D721Med (cell line): ENCODE data around the gene COL24A1.
"Not testable (repeated sequence)": the region's sequence is repeated elsewhere in the genome, so short reads cannot be mapped to it uniquely, and the experiment has no call there.

Source experiments
- DNase-seq: peaks from one replicate; pipeline ENCODE4 v3.0.0; 2011; ENCODE audit warnings: low spot score; ENCODE audit not compliant: insufficient read length
- FAIRE-seq: peaks from 2 replicates; lab custom pipeline; 2011; peaks lifted over from hg19 to GRCh38; lab: Jason Lieb, UNC
- CTCF ChIP-seq: IDR thresholded peaks from 2 replicates; pipeline ENCODE4 v1.5.1; 2012; ENCODE audit warnings: mild to moderate bottlenecking, control low read depth; ENCODE audit not compliant: insufficient read depth; ENCODE audit errors: missing control alignments

The COL24A1 gene

DNA sequence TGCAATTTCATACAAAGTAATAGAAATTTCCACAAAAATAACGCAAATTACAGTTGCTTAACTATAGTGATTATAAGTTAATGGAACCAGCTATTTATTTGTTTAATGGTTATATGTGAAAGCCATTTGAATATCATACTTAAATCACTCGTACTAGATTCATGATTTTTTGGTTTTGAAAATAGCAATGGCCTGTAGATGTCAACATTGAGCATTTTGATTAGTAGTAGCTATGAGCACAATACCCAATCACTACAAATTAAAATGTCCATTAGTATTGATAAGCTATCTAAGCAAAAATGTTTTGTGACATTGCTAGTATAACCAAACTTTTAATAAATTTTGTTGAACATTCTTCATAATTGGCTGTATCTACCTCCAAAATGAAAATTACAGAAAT lies 10.0 kb downstream of the COL24A1 start:
- FAIRE-seq (peak; percentile 60), DNase-seq (no peak)
- peak; percentile 21 for TF ChIP-seq CTCF

DNA sequence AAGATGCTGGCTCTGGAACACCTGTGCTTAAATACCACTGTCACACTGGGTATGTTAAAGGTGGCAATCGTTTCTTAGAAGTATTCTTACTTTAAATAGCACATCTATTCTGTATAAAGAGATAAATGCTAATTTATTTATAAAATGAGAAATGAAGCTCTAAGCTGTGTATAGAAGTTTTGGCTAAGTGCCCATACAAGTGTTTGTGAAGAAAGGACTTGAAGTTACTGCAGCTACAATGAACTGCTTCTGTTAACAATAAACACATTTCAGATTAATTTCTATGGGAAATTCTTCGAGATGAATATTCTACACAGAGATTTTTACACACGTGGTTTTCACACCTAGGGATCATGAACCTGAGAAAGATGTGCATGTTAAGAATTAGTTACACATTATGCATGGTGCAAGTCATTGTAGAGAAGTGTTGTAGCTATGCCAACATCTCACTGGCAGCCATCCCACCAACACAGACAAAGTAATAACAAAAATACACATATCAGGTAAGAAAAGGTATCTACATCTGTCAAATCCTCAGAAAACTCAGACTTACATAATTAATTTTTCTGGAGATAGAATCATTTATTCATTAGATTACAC lies 16.2 kb downstream of the COL24A1 start:
- DNase-seq, result no peak
- no peak for TF ChIP-seq CTCF
- no peak for FAIRE-seq

GRCh38 chr1:86138746-86139145 lies 17.8 kb downstream of the COL24A1 start:
- TF ChIP-seq CTCF, result no peak
- FAIRE-seq (no peak), DNase-seq (no peak)

GRCh38 chr1:86137436-86137835 lies 19.1 kb downstream of the COL24A1 start:
- no peak for TF ChIP-seq CTCF
- FAIRE-seq, result no peak
- no peak for DNase-seq

- FAIRE-seq (no peak), DNase-seq (no peak)
- no peak for TF ChIP-seq CTCF
These were observed 37.3 kb downstream of the COL24A1 start for GRCh38 chr1:86119214-86119764.

- TF ChIP-seq CTCF, result no peak
- FAIRE-seq, result no peak
- no peak for DNase-seq
These were observed 41.7 kb downstream of the COL24A1 start for GRCh38 chr1:86114816-86115400.

GRCh38 chr1:86114236-86114635 lies 42.3 kb downstream of the COL24A1 start:
- DNase-seq (no peak), FAIRE-seq (no peak)
- TF ChIP-seq CTCF, result no peak

DNA sequence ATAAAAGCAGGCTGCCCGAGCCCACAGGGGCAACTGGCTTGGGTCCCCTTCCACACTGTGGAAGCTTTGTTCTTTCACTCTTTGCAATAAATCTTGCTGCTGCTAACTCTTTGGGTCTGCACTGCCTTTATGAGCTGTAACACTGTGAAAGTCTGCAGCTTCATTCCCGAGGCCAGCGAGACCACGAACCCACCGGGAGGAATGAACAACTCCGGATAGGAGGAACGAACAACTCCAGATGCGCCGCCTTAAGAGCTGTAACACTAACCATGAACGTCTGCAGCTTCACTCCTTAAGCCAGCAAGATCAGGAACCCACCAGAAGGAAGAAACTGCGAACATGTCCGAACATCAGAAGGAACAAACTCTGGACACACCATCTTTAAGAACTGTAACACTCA lies 45.0 kb downstream of the COL24A1 start:
- FAIRE-seq, DNase-seq: not testable (repeated sequence)
